Stimulated activated memory B cell treated with anti-CD40 and anti-IgM and Interleukin-4, amounts not matched to agents 10 μg/mL and 1 μg/mL and 100 μg/mL, for 72 hours (primary cell): ENCODE results near the gene HEXIM1.

Experiments
- ATAC-seq: fragments of 150-1000 bp; cut with Tn5 transposase; 2 replicates; pipeline ENCODE4 v1.10.0; 2021
- H3K27ac Mint-ChIP-seq: one replicate; pipeline ENCODE4 v1.8.0; 2022; ENCODE audit warnings: mild to moderate bottlenecking, mixed read lengths
- H3K27me3 Mint-ChIP-seq: one replicate; pipeline ENCODE4 v1.8.0; 2022; ENCODE audit warnings: mixed read lengths
- H3K36me3 Mint-ChIP-seq: one replicate; pipeline ENCODE4 v1.8.0; 2022; ENCODE audit warnings: mixed read lengths
- H3K4me1 Mint-ChIP-seq: one replicate; pipeline ENCODE4 v1.8.0; 2022; ENCODE audit warnings: mixed read lengths
- H3K4me3 Mint-ChIP-seq: one replicate; pipeline ENCODE4 v1.8.0; 2022; ENCODE audit warnings: mild to moderate bottlenecking, moderate library complexity, mixed read lengths
- H3K9me3 Mint-ChIP-seq: one replicate; pipeline ENCODE4 v1.8.0; 2022; ENCODE audit warnings: mixed read lengths

Gene HEXIM1

GRCh38 chr17:45132320-45132571 is 16.0 kb upstream of the HEXIM1 start, which contains the start of gene PLCD3:
Gene PLCD3, minus strand, starts transcription at chr17:45132515. Its CDS starts 105 bp downstream, at chr17:45132410.
- peak within 1 kb of the TSS; percentile 88 for H3K4me3 Mint-ChIP-seq
- peaks cover 15% of the 10 kb centered on the region for H3K27me3 Mint-ChIP-seq
- H3K9me3 Mint-ChIP-seq: no peaks in the 10 kb centered on the region
- no peaks in the 10 kb centered on the region for H3K36me3 Mint-ChIP-seq
- peaks cover 13% of the 10 kb centered on the region for H3K4me1 Mint-ChIP-seq
- ATAC-seq: no peak
- H3K27ac Mint-ChIP-seq: peak within 1 kb of the TSS; percentile 75

- no peaks in the 10 kb centered on the region for H3K9me3 Mint-ChIP-seq
- peak; percentile 68 for ATAC-seq
- H3K4me1 Mint-ChIP-seq: peaks cover 13% of the 10 kb centered on the region
- no peaks in the 10 kb centered on the region for H3K36me3 Mint-ChIP-seq
- peak overlapping the region; percentile 75 for H3K27ac Mint-ChIP-seq
- H3K27me3 Mint-ChIP-seq: peaks cover 15% of the 10 kb centered on the region
- H3K4me3 Mint-ChIP-seq: peak overlapping the region; percentile 88
These were observed 15.5 kb upstream of the HEXIM1 start for GRCh38 chr17:45132572-45133463.

GRCh38 chr17:45135192-45135977 is 12.9 kb upstream of the HEXIM1 start, which contains the start of gene ACBD4:
Gene ACBD4, plus strand, starts transcription at chr17:45135687. Its CDS starts 458 bp downstream, at chr17:45136145.
- peak within 1 kb of the TSS; percentile 73 for H3K27ac Mint-ChIP-seq
- no peaks in the 10 kb centered on the region for H3K36me3 Mint-ChIP-seq
- ATAC-seq: peak; percentile 93
- peak within 1 kb of the TSS; percentile 93 for H3K4me3 Mint-ChIP-seq
- peaks cover 13% of the 10 kb centered on the region for H3K4me1 Mint-ChIP-seq
- H3K27me3 Mint-ChIP-seq: peaks cover 12% of the 10 kb centered on the region
- no peaks in the 10 kb centered on the region for H3K9me3 Mint-ChIP-seq

- H3K27me3 Mint-ChIP-seq: peaks cover 4% of the 10 kb centered on the region
- H3K4me1 Mint-ChIP-seq: peaks cover 13% of the 10 kb centered on the region
- H3K9me3 Mint-ChIP-seq: no peaks in the 10 kb centered on the region
- H3K4me3 Mint-ChIP-seq: peak overlapping the region; percentile 93
- peak overlapping the region; percentile 73 for H3K27ac Mint-ChIP-seq
- ATAC-seq: no peak
- H3K36me3 Mint-ChIP-seq: peaks cover 7% of the 10 kb centered on the region
These were observed 12.1 kb upstream of the HEXIM1 start for GRCh38 chr17:45135978-45136791.

- Mint-ChIP-seq H3K27me3 (no peaks in the 10 kb centered on the region), H3K36me3 (peaks cover 8% of the 10 kb centered on the region), H3K4me3 (peak overlapping the region; percentile 93), H3K4me1 (peaks cover 13% of the 10 kb centered on the region), H3K27ac (peak overlapping the region; percentile 73), H3K9me3 (no peaks in the 10 kb centered on the region)
- ATAC-seq: no peak
These were observed 11.3 kb upstream of the HEXIM1 start for GRCh38 chr17:45136846-45137560.

- H3K4me1 Mint-ChIP-seq: peaks cover 14% of the 10 kb centered on the region
- peaks cover 8% of the 10 kb centered on the region for H3K36me3 Mint-ChIP-seq
- no peak for ATAC-seq
- no peaks in the 10 kb centered on the region for H3K9me3 Mint-ChIP-seq
- peak overlapping the region; percentile 7 for H3K4me3 Mint-ChIP-seq
- H3K27me3 Mint-ChIP-seq: no peaks in the 10 kb centered on the region
- no peak overlapping the region for H3K27ac Mint-ChIP-seq
These were observed 10.5 kb upstream of the HEXIM1 start for GRCh38 chr17:45137561-45138305.

GRCh38 chr17:45138911-45139532 is 9.3 kb upstream of the HEXIM1 start:
- H3K9me3 Mint-ChIP-seq: no peaks in the 10 kb centered on the region
- no peaks in the 10 kb centered on the region for H3K27me3 Mint-ChIP-seq
- H3K36me3 Mint-ChIP-seq: peaks cover 8% of the 10 kb centered on the region
- H3K4me1 Mint-ChIP-seq: peaks cover 27% of the 10 kb centered on the region
- no peak overlapping the region for H3K4me3 Mint-ChIP-seq
- H3K27ac Mint-ChIP-seq: no peak overlapping the region
- no peak for ATAC-seq

- ATAC-seq: no peak
- Mint-ChIP-seq H3K36me3 (peaks cover 8% of the 10 kb centered on the region), H3K4me1 (peaks cover 28% of the 10 kb centered on the region), H3K4me3 (no peak overlapping the region), H3K27ac (no peak overlapping the region), H3K9me3 (no peaks in the 10 kb centered on the region), H3K27me3 (no peaks in the 10 kb centered on the region)
These were observed 8.7 kb upstream of the HEXIM1 start for GRCh38 chr17:45139533-45139920.

- H3K27ac Mint-ChIP-seq: peak overlapping the region; percentile 86
- peaks cover 8% of the 10 kb centered on the region for H3K36me3 Mint-ChIP-seq
- no peaks in the 10 kb centered on the region for H3K27me3 Mint-ChIP-seq
- ATAC-seq: no peak
- peaks cover 45% of the 10 kb centered on the region for H3K4me1 Mint-ChIP-seq
- no peaks in the 10 kb centered on the region for H3K9me3 Mint-ChIP-seq
- peak overlapping the region; percentile 88 for H3K4me3 Mint-ChIP-seq
These were observed 5.1 kb upstream of the HEXIM1 start for GRCh38 chr17:45143094-45143670.

GRCh38 chr17:45143767-45144198 is 4.5 kb upstream of the HEXIM1 start:
- no peaks in the 10 kb centered on the region for H3K9me3 Mint-ChIP-seq
- H3K27me3 Mint-ChIP-seq: no peaks in the 10 kb centered on the region
- no peak for ATAC-seq
- peak overlapping the region; percentile 88 for H3K4me3 Mint-ChIP-seq
- H3K4me1 Mint-ChIP-seq: peaks cover 45% of the 10 kb centered on the region
- H3K36me3 Mint-ChIP-seq: peaks cover 8% of the 10 kb centered on the region
- peak overlapping the region; percentile 86 for H3K27ac Mint-ChIP-seq

GRCh38 chr17:45144199-45145034 is 3.9 kb upstream of the HEXIM1 start:
- no peaks in the 10 kb centered on the region for H3K27me3 Mint-ChIP-seq
- no peaks in the 10 kb centered on the region for H3K9me3 Mint-ChIP-seq
- H3K4me1 Mint-ChIP-seq: peaks cover 52% of the 10 kb centered on the region
- peak overlapping the region; percentile 88 for H3K4me3 Mint-ChIP-seq
- ATAC-seq: no peak
- peaks cover 12% of the 10 kb centered on the region for H3K36me3 Mint-ChIP-seq
- peak overlapping the region; percentile 86 for H3K27ac Mint-ChIP-seq

- no peaks in the 10 kb centered on the region for H3K9me3 Mint-ChIP-seq
- H3K4me3 Mint-ChIP-seq: peak overlapping the region; percentile 62
- no peaks in the 10 kb centered on the region for H3K27me3 Mint-ChIP-seq
- peaks cover 58% of the 10 kb centered on the region for H3K4me1 Mint-ChIP-seq
- peak overlapping the region; percentile 86 for H3K27ac Mint-ChIP-seq
- no peak for ATAC-seq
- peaks cover 18% of the 10 kb centered on the region for H3K36me3 Mint-ChIP-seq
These were observed 3.3 kb upstream of the HEXIM1 start for GRCh38 chr17:45145035-45145389.

- Mint-ChIP-seq H3K9me3 (no peaks in the 10 kb centered on the region), H3K27ac (peak overlapping the region; percentile 99), H3K4me3 (peak overlapping the region; percentile 12), H3K36me3 (peaks cover 13% of the 10 kb centered on the region), H3K4me1 (peaks cover 64% of the 10 kb centered on the region), H3K27me3 (no peaks in the 10 kb centered on the region)
- no peak for ATAC-seq
These were observed 2.1 kb upstream of the HEXIM1 start for GRCh38 chr17:45146166-45146565.
